HG02981 (cell line): ENCODE results near the gene STAM2.
"Not testable (repeated sequence)": the region's sequence is repeated elsewhere in the genome, so short reads cannot be mapped to it uniquely, and the experiment has no call there.

Source experiments
- ATAC-seq: cut with Tn5 transposase; IDR thresholded peaks from one replicate; pipeline ENCODE4 v1.9.1; 2021; ENCODE audit warnings: mild to moderate bottlenecking, moderate library complexity; ENCODE audit not compliant: unreplicated experiment

STAM2 gene

DNA sequence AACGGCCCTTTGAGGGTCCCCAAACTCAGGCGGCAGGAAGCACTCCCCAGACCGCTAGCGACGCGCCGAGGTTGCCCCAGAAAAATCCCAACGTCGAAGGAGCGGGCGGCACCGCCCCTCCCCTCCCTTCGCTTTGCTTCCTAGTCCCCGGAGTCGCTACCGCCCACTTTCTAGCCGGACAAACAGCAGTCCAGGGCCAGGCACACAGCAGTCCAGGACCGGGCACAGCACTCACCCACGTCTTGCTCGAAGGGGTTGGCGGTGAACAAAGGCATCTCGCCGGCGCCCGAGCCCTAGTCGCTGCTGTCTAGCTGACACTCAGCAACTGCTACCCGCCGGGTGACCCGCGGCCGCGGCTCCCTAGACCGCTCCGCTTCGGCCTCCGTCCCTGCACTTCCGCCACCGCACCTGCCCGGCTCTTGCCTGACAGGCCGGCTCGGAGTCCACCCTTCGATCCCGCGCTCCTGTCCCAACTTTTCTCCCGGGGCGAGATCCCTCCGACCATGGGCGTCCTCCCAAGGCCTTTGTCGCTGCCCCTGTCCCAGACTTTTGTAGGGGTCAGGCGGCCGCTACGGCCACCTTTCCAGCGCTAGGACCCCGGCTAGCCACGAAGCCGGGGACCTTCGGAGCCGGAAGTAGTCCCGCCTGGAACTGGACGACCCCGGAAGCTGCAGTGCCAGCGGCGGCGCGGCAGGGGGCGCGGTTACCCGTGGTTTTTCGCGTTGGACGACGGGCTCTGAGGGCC is at the start of gene STAM2:
Gene STAM2 (minus strand): TSS at position 396 of the 745 bp plus-strand sequence. CDS start 121 bp downstream, at position 275.
- peak; percentile 82 for ATAC-seq

DNA sequence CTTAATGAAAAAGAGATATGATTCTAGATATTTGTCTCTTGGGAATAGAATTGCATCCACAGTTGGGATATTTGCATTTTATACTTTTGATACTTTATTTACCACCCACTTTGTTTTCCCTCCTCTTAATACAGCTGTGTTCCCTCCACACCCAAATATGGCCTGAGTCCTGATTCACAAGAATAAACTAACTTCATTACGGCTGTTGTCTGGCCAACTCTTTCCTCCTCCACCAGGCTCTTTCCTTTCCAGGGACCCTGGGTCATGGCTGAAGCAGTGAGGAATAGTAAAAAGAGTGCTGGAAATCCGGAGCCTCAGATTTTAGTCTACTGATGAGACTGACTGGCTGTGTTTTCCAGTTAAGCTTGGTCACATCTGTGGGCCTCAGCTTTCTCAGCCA is 48.4 kb upstream of the STAM2 start:
- no peak for ATAC-seq

DNA sequence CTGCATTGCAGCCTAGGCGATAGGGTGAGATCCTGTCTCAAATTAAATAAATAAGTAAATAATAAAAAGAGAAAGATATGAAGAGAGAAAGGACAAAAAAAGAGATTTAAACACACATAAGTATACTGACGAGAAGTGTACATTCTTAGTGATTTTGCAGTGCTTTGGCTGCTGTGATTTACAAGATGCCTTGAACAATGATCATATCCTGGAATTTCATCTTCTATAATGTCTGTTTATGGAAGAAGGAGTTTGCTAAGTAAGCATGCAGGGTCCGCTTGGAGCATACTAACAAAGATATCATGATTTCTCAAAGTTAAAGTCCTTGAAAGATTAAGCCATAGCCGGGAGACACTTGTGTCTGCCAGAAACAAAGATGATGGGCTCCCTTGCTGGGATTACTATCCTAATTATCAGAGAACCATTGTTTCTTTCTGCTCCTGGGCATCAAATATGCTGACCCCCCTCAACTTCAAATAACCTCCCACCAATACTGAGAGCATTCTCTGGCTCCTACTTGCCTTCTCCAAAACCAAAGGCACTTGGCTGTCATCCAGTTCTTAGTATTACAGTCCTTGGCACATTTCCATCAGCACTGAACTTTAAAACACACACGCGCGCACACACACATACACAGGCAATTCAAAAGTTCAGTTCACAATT is 47.5 kb upstream of the STAM2 start:
- ATAC-seq = no peak

GRCh38 chr2:152221839-152222238 is 46.3 kb upstream of the STAM2 start:
- no peak for ATAC-seq

DNA sequence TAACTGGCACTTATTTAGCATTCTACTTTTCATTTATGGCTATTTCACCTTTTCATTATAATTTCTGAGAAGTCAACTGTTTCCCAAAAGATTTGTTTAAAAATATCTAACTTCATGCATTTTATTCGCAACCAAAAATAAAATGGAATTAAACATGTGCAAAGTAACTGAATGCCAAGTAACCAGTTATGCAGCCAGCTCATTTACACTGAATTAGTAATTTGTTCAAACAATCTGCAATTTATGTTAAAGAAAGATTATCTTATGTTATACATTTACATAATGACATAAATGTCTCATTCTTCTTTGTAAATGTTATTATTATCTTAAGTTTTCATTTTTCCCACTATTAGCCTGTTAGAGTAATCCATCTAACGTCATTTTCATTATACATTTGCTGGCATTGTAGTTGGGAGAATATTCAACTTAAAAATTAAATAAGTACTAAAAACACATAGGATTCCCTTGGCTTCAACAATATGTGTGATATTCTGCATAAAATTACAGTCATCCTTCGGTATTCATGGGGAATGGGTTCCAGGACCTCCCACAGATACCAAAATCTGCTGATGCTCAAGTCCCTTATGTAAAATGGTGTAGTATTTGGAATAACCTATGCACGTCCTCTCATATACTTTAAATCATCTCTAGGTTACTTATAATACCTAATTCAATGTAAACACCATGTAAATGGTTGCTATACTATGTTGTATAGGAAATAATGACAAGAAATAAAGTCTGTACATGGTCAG is 43.7 kb upstream of the STAM2 start:
- ATAC-seq = no peak

DNA sequence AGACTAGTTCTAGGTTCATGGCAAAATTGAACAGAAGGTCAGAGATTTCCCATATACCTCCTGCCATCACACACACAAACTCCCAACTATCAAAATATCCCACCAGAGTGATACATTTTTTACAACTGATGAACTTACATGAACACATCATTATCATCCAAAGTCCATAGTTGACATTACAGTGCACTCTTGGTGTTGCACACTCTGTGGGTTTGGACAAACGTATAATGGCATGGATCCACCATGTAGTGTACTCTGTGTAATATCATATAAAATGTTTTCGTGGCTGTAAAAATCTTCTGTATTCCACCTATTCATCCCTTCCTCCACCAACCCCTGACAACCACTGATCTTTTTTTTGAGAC is 25.9 kb upstream of the STAM2 start:
- ATAC-seq = no peak

DNA sequence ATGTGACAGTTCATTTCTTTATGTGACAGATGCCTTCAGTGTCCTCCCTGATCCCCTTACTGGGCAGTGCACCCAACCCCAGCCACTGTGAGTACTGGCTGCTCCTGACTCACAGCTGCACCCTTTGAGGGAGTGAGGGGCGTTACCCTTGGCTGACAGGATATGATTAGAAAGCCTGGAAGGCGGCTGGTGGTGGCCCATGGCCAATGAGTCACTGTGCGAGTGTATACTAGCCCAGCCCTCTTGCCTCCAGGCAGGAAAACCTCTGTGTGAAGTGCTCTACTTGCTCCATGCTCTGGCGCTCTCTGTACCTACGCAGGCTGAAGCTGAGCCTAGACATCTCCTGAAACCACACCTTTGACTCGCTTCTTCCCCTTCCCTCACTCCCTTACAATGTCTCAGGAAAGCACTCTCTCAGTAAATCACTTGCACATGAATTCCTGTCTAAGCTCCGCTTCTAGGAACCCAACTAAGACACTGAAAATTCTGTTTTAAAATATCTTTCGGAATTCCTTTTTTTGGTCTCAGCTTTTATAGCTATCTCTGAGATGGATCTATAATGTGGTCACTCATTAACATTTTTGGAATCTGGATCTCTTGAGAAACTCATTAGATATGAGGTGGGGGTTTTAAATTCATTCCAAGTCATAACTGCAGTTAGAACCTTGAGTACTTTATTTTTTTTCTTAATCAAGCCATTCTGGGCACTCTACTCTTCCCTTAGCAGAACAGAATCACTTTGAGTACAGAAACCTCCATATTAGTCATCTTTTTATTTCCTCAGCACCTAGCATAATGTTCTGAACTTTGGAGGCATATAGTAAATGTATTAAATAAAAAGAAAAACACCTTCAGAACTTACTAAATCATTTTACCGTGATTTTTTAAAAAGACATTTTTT is 25.3 kb upstream of the STAM2 start:
- ATAC-seq = no peak

GRCh38 chr2:152200101-152200500 is 24.5 kb upstream of the STAM2 start:
- ATAC-seq = no peak

DNA sequence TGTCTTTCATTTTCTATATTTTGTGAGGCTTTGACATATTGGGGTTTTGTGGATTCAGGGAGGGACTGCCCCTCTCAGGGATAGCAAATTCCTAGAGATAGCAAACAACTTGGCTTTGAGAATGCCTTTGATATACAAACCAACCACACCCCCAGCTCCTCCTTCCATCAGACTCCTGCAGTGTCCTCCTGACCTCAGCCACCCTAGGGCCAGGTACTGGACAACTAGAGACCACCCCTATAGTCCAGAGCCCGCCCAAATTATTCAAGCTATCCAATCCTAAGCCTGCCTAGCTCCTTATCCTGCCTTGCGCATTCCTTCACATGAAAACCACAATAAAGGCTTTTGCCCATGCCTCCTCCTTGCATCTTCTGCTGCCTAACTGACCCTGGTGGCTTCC is 22.9 kb upstream of the STAM2 start:
- ATAC-seq = no peak

- ATAC-seq = not testable (repeated sequence)
These were observed 22.1 kb upstream of the STAM2 start for GRCh38 chr2:152197508-152198284.

GRCh38 chr2:152189622-152190495 is 14.3 kb upstream of the STAM2 start:
- peak; percentile 82 for ATAC-seq

GRCh38 chr2:152186808-152187207 is 11.2 kb upstream of the STAM2 start:
- ATAC-seq = not testable (repeated sequence)

- ATAC-seq = no peak
These were observed 10.7 kb upstream of the STAM2 start for GRCh38 chr2:152186262-152186661.

DNA sequence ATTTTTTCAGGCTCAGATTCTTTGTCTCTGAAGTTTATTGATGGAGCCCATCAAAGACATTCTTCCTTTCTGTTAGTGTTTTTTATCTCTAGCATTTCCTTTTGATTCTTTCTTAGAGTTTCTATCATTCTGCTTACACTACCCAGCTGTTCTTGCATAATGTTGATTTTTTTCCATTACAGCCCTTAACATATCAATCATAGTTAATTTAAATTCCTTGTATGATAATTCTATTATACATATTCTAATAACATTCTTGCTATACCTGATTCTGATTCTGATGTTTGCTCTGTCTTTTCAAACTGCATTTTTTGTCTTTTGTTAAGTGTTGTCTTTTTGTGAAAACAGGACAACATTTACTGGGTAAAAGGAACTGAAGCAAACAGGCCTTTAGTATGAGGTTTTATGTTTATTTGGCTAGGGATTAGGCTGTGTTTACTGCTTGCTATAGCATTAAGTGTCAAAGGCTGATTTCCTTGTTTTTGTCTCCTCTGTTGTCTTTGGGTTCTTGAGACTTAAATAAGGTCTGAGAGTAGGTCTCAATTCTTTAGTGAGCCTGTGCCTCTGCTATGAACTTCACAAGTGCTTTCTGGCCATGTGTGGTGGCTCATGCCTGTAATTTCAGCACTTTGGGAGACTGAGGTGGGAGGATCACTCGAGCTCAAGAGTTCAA is 8.0 kb upstream of the STAM2 start:
- no peak for ATAC-seq

GRCh38 chr2:152177667-152178066 is 2.1 kb upstream of the STAM2 start:
- ATAC-seq = not testable (repeated sequence)

DNA sequence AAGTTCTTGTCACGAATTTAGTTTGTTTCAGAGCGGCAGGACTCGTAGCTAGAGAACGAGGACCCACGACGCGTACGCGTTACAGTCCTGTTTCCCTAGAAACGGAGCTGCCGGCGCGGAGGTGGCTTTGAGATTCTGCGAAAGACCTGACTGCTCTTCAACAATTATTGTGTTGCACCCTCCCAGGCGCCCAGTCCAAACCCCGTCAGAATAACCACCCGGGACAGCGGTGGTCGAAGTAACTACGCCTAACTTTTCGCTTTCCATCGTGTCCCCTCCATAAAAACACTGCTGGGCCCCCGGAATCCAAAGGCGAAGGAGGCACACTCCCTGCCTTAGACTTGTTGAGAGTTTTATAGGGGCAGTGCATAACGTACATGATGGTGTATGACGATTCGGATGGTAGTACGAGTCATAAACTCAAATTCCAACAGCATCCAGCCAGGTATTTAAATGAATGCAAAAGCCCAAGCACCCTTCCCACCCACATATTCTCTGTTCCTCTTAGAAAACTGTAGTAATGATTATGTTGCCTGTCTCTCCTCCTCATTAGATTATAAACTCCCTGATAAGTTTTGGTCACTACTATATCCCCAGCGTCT is 651 bp upstream of the STAM2 start:
- peak; percentile 12 for ATAC-seq

DNA sequence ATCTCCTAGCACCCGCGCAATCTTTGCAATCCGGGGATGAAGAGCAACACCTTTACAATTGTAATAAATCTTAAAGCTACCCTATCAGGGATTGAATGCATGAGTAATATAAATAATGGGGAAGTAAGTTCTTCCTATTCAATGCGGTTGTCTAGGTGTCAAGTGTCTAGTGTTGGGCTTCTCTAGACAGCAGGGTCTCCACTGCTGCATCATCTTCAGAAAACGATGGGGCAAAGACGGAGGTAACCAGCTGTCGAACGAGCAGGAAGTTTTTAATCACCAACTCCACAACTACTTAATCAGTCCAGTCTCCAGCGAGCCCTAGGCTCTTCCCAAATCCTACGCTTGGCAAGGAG is 573 bp downstream of the STAM2 start:
- peak; percentile 12 for ATAC-seq

GRCh38 chr2:152174574-152174973 is 989 bp downstream of the STAM2 start:
- no peak for ATAC-seq
